ENCODE measurements around the gene UBP1. TPM values are rescaled to one million over a fixed set of nuclear protein-coding genes. Genes with fewer than 3 reads are reported as not detected.
"Not testable (repeated sequence)": the region's sequence is repeated elsewhere in the genome, so short reads cannot be mapped to it uniquely, and the experiment has no call there.

UBP1 gene
- total RNA-seq, 4 donors from 2014 or later, result 51.4 to 71.4 (median 53.9) TPM

- H3K9me3 ChIP-seq, result peaks cover 0 to 33% (median 5%) of the 10 kb centered on the region in 4 donors
- H3K4me3 ChIP-seq, result no peak overlapping the region
- 80 to 88% methylated on average over 2 of the region's 2 CpGs for WGBS, 2 donors
- no peaks in the 10 kb centered on the region for H3K4me1 ChIP-seq
- peaks cover 0 to 29% (median 0%) of the 10 kb centered on the region in 3 donors for H3K36me3 ChIP-seq
- TF ChIP-seq POLR2A (IDR thresholded peaks at IDR 0.05), result no peak
- TF ChIP-seq EP300 (IDR thresholded peaks at IDR 0.05), result no peak
- TF ChIP-seq CTCF (IDR thresholded peaks at IDR 0.05), result no peak
- H3K27me3 ChIP-seq, result no peaks in the 10 kb centered on the region
- no peak overlapping the region for H3K27ac ChIP-seq
- DNase-seq (ENCODE audit: low spot score in 2 of 2), result no peak
Measured at GRCh38 chr3:33456756-33457155, 16.6 kb upstream of the UBP1 start.

- Histone ChIP-seq H3K36me3 (peaks cover 0 to 10% (median 0%) of the 10 kb centered on the region in 3 donors), H3K9me3 (peaks cover 0 to 8% (median 0%) of the 10 kb centered on the region in 4 donors), H3K4me1 (no peaks in the 10 kb centered on the region), H3K27ac (no peak overlapping the region), H3K27me3 (no peaks in the 10 kb centered on the region), H3K4me3 (no peak overlapping the region)
- TF ChIP-seq CTCF (IDR thresholded peaks at IDR 0.05), result no peak
- TF ChIP-seq POLR2A (IDR thresholded peaks at IDR 0.05), result no peak
- no peak for TF ChIP-seq EP300 (IDR thresholded peaks at IDR 0.05)
- 96 to 97% methylated on average over 10 to 19 of the region's 19 CpGs for WGBS, 2 donors
- no peak for DNase-seq (ENCODE audit: low spot score in 2 of 2)
Measured at GRCh38 chr3:33453331-33453761, 13.1 kb upstream of the UBP1 start.

GRCh38 chr3:33451994-33452393 lies 11.8 kb upstream of the UBP1 start:
- not testable (repeated sequence) for DNase-seq (ENCODE audit: low spot score in 2 of 2); H3K27me3 ChIP-seq; H3K9me3 ChIP-seq; H3K36me3 ChIP-seq; H3K4me3 ChIP-seq; H3K27ac ChIP-seq; H3K4me1 ChIP-seq
- WGBS, 2 donors, result 90 to 97% methylated on average over 1 of the region's 1 CpG

GRCh38 chr3:33447958-33448357 lies 7.8 kb upstream of the UBP1 start:
- no peak for DNase-seq (ENCODE audit: low spot score in 2 of 2)
- Histone ChIP-seq H3K27ac (no peak overlapping the region), H3K36me3 (no peaks in the 10 kb centered on the region), H3K4me3 (no peak overlapping the region), H3K27me3 (no peaks in the 10 kb centered on the region), H3K4me1 (no peaks in the 10 kb centered on the region), H3K9me3 (no peaks in the 10 kb centered on the region)
- WGBS, 2 donors, result 94 to 95% methylated on average over 15 of the region's 15 CpGs
- no peak for TF ChIP-seq EP300 (IDR thresholded peaks at IDR 0.05)
- no peak for TF ChIP-seq POLR2A (IDR thresholded peaks at IDR 0.05)
- no peak for TF ChIP-seq CTCF (IDR thresholded peaks at IDR 0.05)

- DNase-seq (ENCODE audit: low spot score in 2 of 2); H3K36me3 ChIP-seq; H3K27me3 ChIP-seq; H3K9me3 ChIP-seq; H3K27ac ChIP-seq; H3K4me3 ChIP-seq; H3K4me1 ChIP-seq: not testable (repeated sequence)
- 61 to 62% methylated on average over 7 of the region's 7 CpGs for WGBS, 2 donors
Measured at GRCh38 chr3:33447256-33447625, 7.0 kb upstream of the UBP1 start.

GRCh38 chr3:33442190-33442589 lies 2.0 kb upstream of the UBP1 start:
- peak overlapping the region; percentile 91 to 99 (median 97) for H3K27ac ChIP-seq
- 88 to 98% methylated on average over 4 of the region's 4 CpGs for WGBS, 2 donors

More at GRCh38 chr3:33442190-33442589, 2.0 kb upstream of the UBP1 start:
- Histone ChIP-seq H3K36me3 (no peaks in the 10 kb centered on the region), H3K27me3 (no peaks in the 10 kb centered on the region), H3K4me1 (peaks cover 4 to 27% (median 17%) of the 10 kb centered on the region in 4 donors), H3K4me3 (no peak overlapping the region), H3K9me3 (no peaks in the 10 kb centered on the region)
- TF ChIP-seq EP300 (IDR thresholded peaks at IDR 0.05), result no peak
- no peak for DNase-seq (ENCODE audit: low spot score in 2 of 2)

All from tibial nerve (tissue), 4 donors.